Gastrocnemius medialis (tissue), 4 donors: ENCODE results near the gene RNF214.

Experiments
- CTCF ChIP-seq, 5 experiments: fragments of 450-650 bp in 3 of 5; fragments of 200-600 bp in 2 of 5; sonication (generic) in 2 of 5; IDR thresholded peaks in 4 of 5; conservative IDR thresholded peaks in 1 of 5; 1 replicate in 4 of 5; 2 replicates in 1 of 5; pipeline ENCODE4 v1.5.1; 2016 to 2019; ENCODE audit warnings: antibody characterized with exemption in 5 of 5, mild to moderate bottlenecking in 3 of 5, moderate library complexity in 3 of 5
- POLR2A ChIP-seq, 2 donors: fragments of 450-650 bp; IDR thresholded peaks; one replicate each; pipeline ENCODE4 v1.6.1; 2017; ENCODE audit warnings: antibody characterized with exemption in 2 of 2, mild to moderate bottlenecking in 2 of 2, moderate library complexity in 2 of 2

- TF ChIP-seq CTCF (IDR thresholded peaks at IDR 0.05 in 4 of 5, conservative IDR thresholded peaks at IDR 0.05 in 1 of 5), result no peak
- TF ChIP-seq POLR2A (IDR thresholded peaks at IDR 0.05), result no peak
Measured at GRCh38 chr11:117230286-117230961, 2.0 kb upstream of the RNF214 start.
